Esophagus muscularis mucosa (tissue), 3 donors: ENCODE results near the gene TP63.

Experiments
- CTCF ChIP-seq, 3 experiments: fragments of 200-600 bp in 2 of 3; fragments of 450-650 bp in 1 of 3; sonication (generic) in 2 of 3; IDR thresholded peaks; one replicate each; pipeline ENCODE4 v1.5.1; 2017 to 2019; ENCODE audit warnings: antibody characterized with exemption in 3 of 3, mild to moderate bottlenecking in 2 of 3, moderate library complexity in 1 of 3
- POLR2A ChIP-seq: fragments of 450-650 bp; IDR thresholded peaks from one replicate; pipeline ENCODE4 v1.6.1; 2017; ENCODE audit warnings: antibody characterized with exemption, moderate library complexity, mild to moderate bottlenecking, low read depth
- POLR2AphosphoS5 ChIP-seq, 2 donors: sonication (generic); formaldehyde crosslinking; IDR thresholded peaks; one replicate each; pipeline ENCODE4 v1.6.1; 2017; ENCODE audit warnings: antibody characterized with exemption in 2 of 2

- no peak for TF ChIP-seq POLR2A
- TF ChIP-seq CTCF (IDR thresholded peaks at IDR 0.05), result no peak
- no peak for TF ChIP-seq POLR2AphosphoS5 (IDR thresholded peaks at IDR 0.05)
Measured at GRCh38 chr3:189860296-189860695, 229.1 kb downstream of the TP63 start.
